Measurements from ENCODE around the gene CRYGD.

CRYGD gene

DNA sequence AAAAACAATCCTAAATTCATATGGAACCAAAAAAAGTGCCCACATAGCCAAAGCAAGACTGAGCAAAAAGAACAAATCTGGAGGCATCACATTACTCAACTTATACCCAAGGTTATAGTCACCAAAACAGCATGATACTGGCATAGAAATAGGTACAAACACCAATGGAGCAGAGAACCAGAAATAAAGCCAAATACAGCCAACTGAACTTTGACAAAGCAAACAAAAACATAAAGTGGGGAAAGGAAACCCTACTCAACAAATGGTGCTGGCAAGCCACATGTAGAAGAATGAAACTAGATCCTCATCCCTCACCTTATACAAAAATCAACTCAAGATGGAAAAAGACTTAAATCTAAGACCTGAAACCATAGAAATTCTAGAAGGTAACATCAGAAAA lies 40.5 kb downstream of the CRYGD start:
- no peak for DNase-seq (ENCODE audit: low spot score)

DNA sequence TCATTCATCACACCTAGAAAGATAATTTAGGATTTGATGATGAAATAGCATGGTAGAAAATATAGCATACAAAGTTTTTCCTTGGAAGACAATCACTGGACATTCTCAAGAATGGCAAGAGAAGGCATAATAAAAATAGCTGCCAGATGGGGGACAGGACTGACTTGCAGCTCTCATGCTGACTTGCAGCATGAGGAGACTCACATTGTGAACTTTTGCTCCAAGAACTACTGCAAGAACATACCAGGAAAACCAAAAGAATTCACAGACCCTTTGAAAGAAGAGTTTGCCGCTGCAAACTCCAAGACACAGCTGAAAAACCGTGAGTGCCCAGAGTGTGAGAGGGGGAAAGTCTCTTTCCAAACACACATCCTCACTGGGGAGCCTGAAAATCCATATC lies 47.0 kb downstream of the CRYGD start:
- no peak for DNase-seq (ENCODE audit: low spot score)

DNA sequence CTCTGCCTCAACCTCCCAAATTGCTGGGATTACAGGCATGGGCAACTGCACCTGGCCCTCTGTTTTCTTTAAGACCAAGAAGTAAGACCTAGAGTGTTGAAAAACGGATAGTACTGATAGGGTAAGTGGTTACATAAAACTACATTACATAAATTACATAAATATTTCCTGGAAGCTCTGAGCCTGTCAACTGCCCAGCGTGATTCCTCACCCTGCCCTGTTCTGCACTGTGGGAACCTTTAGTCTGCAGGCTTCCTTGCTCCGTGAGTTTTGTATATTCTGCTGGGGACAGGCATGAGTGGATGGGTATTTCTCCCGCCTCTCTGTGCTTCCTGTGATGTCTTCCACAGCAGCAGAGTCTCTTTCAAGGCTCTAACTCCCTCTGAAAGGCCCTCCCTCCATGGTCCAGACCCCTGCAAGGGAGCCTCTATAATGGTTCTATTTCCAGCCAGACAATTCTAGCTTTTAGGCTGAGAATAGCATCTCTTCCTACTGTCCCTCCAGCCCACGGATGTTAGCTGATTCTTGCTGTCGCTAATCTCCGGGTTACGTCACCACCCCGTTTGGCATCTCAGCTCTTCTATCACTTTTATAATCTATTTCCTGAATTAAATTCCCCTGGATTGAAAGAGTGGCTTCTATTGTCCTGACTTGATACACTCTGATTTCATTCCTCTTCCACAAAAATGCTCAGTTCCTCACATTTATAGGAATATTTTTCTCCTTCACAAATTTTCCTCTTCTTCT lies 49.5 kb downstream of the CRYGD start:
- no peak for DNase-seq (ENCODE audit: low spot score)

DNA sequence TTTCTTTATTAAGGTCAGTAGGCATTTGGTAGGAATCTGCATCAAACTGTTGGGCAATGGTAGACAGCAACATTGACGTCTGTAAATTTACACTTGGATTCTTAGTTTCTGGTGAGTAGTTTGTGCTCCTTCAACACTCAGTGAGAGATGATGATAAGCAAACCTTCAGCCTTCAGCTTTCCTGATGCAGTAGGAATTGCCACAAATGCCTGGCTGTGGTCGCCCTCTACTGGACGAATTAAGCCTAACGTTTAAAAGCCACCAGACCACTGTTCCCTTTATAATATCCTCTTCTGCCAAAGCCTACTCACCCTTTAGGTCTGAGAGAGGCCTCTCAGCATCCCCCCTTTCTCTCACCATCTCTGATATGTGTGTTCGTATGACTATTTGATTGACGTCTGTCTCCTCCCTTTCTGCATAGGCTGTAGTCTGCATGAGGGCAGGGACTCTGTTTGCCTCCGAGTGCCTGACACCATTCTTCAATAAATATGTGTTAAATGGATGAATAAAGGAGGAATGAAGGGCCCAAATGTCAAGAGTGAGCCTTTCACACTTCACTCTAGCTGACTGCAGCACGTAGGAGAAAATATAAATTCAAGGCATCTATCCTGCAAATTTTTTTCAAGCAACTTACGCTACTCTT lies 52.0 kb downstream of the CRYGD start:
- DNase-seq (ENCODE audit: low spot score), result peak; percentile 65

Measured in activated CD4-positive, alpha-beta T cell treated with anti-CD3 and anti-CD28 coated beads, Interleukin-2, Interleukin-4, amounts not matched to agents 100 ng/mL and 50 ng/mL, durations not matched to agents 16 hours and 8 hours (primary cell).